ENCODE data around the gene RAB39A. TPM values are rescaled to one million over a fixed set of nuclear protein-coding genes. Genes with fewer than 3 reads are reported as not detected.

The RAB39A gene
- polyA plus RNA-seq, 1 donor: 0.44 TPM

Other genes with a start within 250 kb of the RAB39A start
- gene SLN, start 216.4 kb upstream of the RAB39A start, polyA plus RNA-seq (ENCODE audit: insufficient read length): 2,452 TPM
- gene SLC35F2, start 69.7 kb upstream of the RAB39A start, polyA plus RNA-seq (ENCODE audit: insufficient read length): 4.1 TPM
- 32.9 TPM for gene CUL5, start 80.5 kb downstream of the RAB39A start, polyA plus RNA-seq (ENCODE audit: insufficient read length)
- gene ACAT1, start 193.1 kb downstream of the RAB39A start, polyA plus RNA-seq (ENCODE audit: insufficient read length): 67.5 TPM

All from forelimb muscle (tissue), 1 donor.